Activated CD8-positive, alpha-beta memory T cell treated with anti-CD3 and anti-CD28 coated beads, Interleukin-2, amount 10 ng/mL, durations not matched to agents 7 days and 5 days (primary cell): Measurements from ENCODE around the gene SLC25A30. TPM values are rescaled to one million over a fixed set of nuclear protein-coding genes. Genes with fewer than 3 reads are reported as not detected.

Source experiments
- ATAC-seq: fragments of 150-1000 bp; cut with Tn5 transposase; one replicate; pipeline ENCODE4 v1.10.0; 2021; ENCODE audit warnings: moderate library complexity
- CTCF ChIA-PET: fragments of 350-600 bp; sonication (Branson Sonifier 250); formaldehyde crosslinking; loops from one replicate; lab custom pipeline; 2021; ENCODE audit warnings: antibody characterized with exemption; lab: Charles Lee
- DNase-seq: peaks from one replicate; pipeline ENCODE4 v3.0.0-alpha.2; 2020
- H3K27ac Mint-ChIP-seq: one replicate; pipeline ENCODE4 v1.8.0; 2021; ENCODE audit warnings: mild to moderate bottlenecking, mixed read lengths
- H3K27me3 Mint-ChIP-seq: one replicate; pipeline ENCODE4 v1.8.0; 2021; ENCODE audit warnings: mixed read lengths
- H3K36me3 Mint-ChIP-seq: one replicate; pipeline ENCODE4 v1.8.0; 2021; ENCODE audit warnings: mild to moderate bottlenecking, mixed read lengths
- H3K4me1 Mint-ChIP-seq: one replicate; pipeline ENCODE4 v1.8.0; 2021; ENCODE audit warnings: mixed read lengths
- H3K4me3 Mint-ChIP-seq: one replicate; pipeline ENCODE4 v1.8.0; 2021; ENCODE audit warnings: mild to moderate bottlenecking, moderate library complexity, mixed read lengths
- H3K9me3 Mint-ChIP-seq: one replicate; pipeline ENCODE4 v1.8.0; 2022; ENCODE audit warnings: low read depth, mixed read lengths
- total RNA-seq, 2 experiments: library from RNA; stranded (reverse); gene quantifications; one replicate each; pipeline ENCODE4 v1.2.3, GENCODE V29; 2021

SLC25A30 gene
- total RNA-seq, 2 experiments from 2014 or later, result 23.5 to 28.4 TPM

DNA sequence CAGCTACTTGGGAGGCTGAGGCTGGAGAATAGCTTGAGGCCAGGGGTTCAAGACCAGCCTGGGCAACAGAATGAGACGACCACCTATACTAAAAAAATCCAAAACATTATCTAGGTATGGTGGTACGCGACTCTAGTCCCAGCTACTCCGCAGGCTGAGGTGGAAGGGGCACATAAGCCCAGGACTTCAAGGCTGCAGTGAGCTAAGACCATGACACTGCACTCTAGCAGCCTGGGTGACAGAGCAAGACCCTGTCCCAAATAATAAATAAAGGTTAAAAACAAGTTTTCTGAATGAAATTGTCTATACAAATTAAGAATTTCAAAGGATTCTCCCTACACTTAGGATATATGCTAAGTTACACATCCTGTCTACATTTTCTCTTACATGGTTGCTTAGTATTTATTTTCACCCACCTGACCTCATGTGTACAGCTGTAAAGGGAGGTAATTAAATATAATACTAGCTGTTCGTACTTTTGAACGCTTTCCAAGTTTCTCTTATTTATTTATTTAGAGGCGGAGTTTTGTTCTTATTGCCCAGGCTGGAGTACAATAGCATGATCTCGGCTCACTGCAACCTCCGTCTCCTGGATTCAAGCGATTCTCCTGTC, 1.6 kb downstream of the SLC25A30 start:
- Mint-ChIP-seq H3K4me1 (peaks cover 18% of the 10 kb centered on the region), H3K4me3 (peak overlapping the region; percentile 92), H3K27me3 (no peaks in the 10 kb centered on the region), H3K27ac (peak overlapping the region; percentile 99), H3K36me3 (peaks cover 13% of the 10 kb centered on the region), H3K9me3 (no peaks in the 10 kb centered on the region)
- ATAC-seq, result no peak
- CTCF ChIA-PET, result interaction anchor here (0.6 to 6.4 kb wide), 11 partner anchors 12 to 1373 kb away, joined by 3 to 31 read pairs (median 4); partner anchors contain the start of gene COG3
- DNase-seq, result no peak

DNA sequence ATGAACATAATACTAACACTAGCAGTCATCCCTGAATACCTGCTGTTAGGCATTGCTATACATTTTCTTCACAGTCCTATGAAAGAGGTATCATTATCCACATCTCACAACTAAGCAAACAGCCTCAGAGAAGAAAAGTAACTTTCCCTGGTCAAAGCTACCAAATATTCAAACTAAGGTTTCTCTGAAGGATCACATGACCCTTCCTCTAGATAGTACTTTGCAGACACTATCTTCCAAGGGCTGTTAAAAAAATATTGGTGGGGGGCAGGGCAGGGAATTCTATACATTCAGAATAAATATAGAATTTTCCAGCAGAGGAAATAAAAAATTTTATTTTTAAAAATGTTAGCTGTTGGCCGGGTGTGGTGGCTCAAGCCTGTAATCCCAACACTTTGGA, 3.1 kb downstream of the SLC25A30 start:
- H3K4me1 Mint-ChIP-seq, result peaks cover 18% of the 10 kb centered on the region
- H3K4me3 Mint-ChIP-seq, result no peak overlapping the region
- ATAC-seq (no peak), DNase-seq (no peak)
- no peaks in the 10 kb centered on the region for H3K27me3 Mint-ChIP-seq
- no peaks in the 10 kb centered on the region for H3K9me3 Mint-ChIP-seq
- peaks cover 21% of the 10 kb centered on the region for H3K36me3 Mint-ChIP-seq
- no peak overlapping the region for H3K27ac Mint-ChIP-seq
- CTCF ChIA-PET, result interaction anchor here (1.2 to 6.4 kb wide), 4 partner anchors 9 to 44 kb away, joined by 3 to 31 read pairs (median 14); no protein-coding TSS in a partner anchor

DNA sequence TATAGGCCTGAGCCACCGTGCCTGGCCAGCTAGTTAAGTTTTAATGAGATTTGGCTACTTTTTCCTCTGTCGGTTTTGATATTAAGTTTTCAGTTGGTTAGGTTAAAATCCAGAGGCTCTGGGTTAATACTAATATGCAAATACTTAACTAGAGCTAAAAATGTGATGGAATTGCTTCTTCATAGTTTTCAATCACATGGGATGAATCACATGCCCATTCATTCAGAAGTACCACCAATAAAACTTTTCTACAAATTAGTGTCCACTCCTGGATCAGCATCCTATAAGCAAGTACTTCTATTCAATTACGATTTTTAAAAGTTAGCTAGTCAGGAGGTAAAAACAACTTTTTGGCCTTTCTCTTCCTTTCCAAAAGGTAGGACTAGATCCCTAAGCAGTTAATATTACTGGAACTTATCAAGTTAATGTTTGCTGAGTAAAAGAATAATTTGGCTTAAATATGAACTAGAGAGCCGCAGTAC, 4.3 kb downstream of the SLC25A30 start:
- H3K27ac Mint-ChIP-seq, result no peak overlapping the region
- no peak for ATAC-seq
- peaks cover 18% of the 10 kb centered on the region for H3K4me1 Mint-ChIP-seq

DNA sequence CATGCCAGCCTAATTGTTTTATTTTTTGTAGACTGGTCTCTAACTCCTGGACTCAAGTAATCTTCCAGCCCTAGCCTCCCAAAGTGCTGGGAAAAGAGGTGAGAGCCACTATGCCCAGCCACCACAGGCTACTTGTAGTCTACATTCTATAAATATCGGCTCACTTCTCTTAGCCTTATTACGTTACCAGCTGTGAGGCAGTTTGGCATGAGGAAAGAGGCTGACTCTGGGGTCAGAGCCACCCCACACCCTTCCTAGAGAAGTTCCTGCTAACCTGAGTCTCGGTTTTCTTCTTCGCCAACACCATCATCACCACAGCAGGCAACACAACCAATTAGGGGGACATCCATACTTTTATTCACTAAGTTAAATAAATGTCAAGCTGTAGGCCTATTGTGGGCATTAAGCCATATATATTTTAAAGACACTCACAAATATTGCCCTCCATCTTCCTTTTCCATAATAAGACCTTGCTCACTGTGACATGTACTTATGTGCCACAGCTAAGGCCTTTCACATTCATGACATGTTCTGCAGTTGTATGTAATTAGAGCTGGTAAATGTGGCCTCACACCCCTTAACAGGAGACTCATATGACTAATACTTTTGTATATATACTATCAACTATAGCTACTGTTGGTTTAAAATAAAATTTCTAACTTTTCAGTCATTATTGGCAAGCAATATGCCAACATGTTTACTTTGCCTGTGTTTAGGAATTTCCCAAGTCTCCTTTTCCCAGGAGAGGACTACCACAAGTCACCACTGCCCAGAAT, 5.7 kb downstream of the SLC25A30 start:
- CTCF ChIA-PET, result interaction anchor here (0.7 to 4.1 kb wide), 6 partner anchors 8 to 71 kb away, joined by 3 to 23 read pairs (median 6); partner anchors contain the start of gene TPT1
- ATAC-seq (no peak), DNase-seq (no peak)
- no peaks in the 10 kb centered on the region for H3K27me3 Mint-ChIP-seq
- peaks cover 36% of the 10 kb centered on the region for H3K36me3 Mint-ChIP-seq
- peaks cover 18% of the 10 kb centered on the region for H3K4me1 Mint-ChIP-seq
- no peak overlapping the region for H3K27ac Mint-ChIP-seq
- H3K9me3 Mint-ChIP-seq, result no peaks in the 10 kb centered on the region
- H3K4me3 Mint-ChIP-seq, result no peak overlapping the region

More for the DNA sequence above, 4.3 kb downstream of the SLC25A30 start:
- Mint-ChIP-seq H3K4me3 (no peak overlapping the region), H3K9me3 (no peaks in the 10 kb centered on the region), H3K36me3 (peaks cover 23% of the 10 kb centered on the region), H3K27me3 (no peaks in the 10 kb centered on the region)
- no peak for DNase-seq
- CTCF ChIA-PET, result interaction anchor here (2.1 to 6.4 kb wide), 2 partner anchors 9 to 42 kb away, joined by 10 to 31 read pairs; no protein-coding TSS in a partner anchor

DNA sequence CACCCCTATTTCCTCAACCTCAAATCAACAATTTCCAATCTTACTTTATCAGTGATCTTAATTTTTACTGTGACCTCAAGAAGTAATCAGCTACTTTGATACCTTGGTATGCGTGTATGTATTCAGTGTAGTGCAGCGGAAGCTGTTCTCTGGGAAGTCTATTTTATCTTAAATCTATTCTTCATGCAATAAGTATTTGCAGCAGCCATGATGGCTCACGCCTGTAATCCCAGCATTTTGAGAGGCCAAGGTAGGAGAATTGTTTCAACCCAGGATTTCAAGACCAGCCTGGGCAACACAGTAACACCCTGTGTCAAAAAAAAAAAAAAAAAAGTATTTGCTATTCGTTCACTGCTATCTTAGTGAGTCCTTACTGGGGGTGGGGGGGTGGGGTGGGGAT, 6.5 kb downstream of the SLC25A30 start:
- CTCF ChIA-PET, result interaction anchor here (0.9 to 4.1 kb wide), 3 partner anchors 12 to 28 kb away, joined by 3 to 23 read pairs (median 12); no protein-coding TSS in a partner anchor
- Mint-ChIP-seq H3K4me1 (peaks cover 16% of the 10 kb centered on the region), H3K27me3 (no peaks in the 10 kb centered on the region), H3K27ac (no peak overlapping the region), H3K4me3 (no peak overlapping the region), H3K9me3 (no peaks in the 10 kb centered on the region), H3K36me3 (peaks cover 36% of the 10 kb centered on the region)
- ATAC-seq, result no peak
- no peak for DNase-seq

DNA sequence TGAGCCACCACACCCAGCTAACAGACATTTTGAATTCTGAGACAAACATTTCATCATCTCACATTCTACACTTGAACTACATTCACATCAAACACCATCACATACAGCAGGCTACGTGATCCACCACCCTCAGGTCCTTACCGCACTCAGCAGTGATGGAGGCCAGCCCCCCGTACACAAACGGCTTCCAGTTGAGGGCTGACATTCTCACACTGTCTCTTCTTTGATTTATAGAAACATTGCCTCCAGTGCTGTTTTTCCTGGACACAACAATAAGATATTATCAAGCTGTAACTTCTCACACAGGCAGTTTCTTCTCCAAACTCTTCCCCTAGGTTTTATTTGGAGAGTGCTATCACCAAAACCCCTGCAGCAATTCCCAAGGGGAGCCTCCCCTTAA, 7.0 kb downstream of the SLC25A30 start:
- H3K4me1 Mint-ChIP-seq, result peaks cover 20% of the 10 kb centered on the region
- no peak for ATAC-seq
- H3K36me3 Mint-ChIP-seq, result peaks cover 40% of the 10 kb centered on the region
- H3K27ac Mint-ChIP-seq, result no peak overlapping the region
- no peak for DNase-seq
- no peaks in the 10 kb centered on the region for H3K9me3 Mint-ChIP-seq
- no peaks in the 10 kb centered on the region for H3K27me3 Mint-ChIP-seq
- CTCF ChIA-PET, result interaction anchor here (0.9 to 4.1 kb wide), 3 partner anchors 12 to 28 kb away, joined by 3 to 23 read pairs (median 12); no protein-coding TSS in a partner anchor
- no peak overlapping the region for H3K4me3 Mint-ChIP-seq

DNA sequence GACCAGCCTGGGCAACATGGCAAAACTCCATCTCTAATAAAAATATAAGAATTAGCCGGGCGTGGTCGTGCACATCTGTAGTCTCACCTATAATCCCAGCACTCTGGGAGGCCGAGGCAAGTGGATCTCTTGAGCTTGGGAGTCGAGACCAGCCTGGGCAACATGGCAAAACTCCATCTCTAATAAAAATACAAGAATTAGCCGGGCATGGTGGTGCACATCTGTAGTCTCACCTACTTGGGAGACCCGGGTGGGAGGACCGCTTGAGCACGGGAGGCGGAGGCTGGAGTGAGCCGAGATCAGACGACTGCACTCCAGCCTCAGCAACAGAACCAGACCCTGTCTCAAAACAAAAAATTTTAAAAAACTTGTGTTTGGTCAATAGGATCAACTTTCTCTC, 7.7 kb downstream of the SLC25A30 start:
- CTCF ChIA-PET, result interaction anchor here (4.0 to 4.1 kb wide), 2 partner anchors 11 to 15 kb away, joined by 12 to 23 read pairs; no protein-coding TSS in a partner anchor
- ATAC-seq (no peak), DNase-seq (no peak)
- Mint-ChIP-seq H3K27ac (no peak overlapping the region), H3K4me3 (no peak overlapping the region), H3K36me3 (peaks cover 45% of the 10 kb centered on the region), H3K4me1 (peaks cover 21% of the 10 kb centered on the region), H3K27me3 (no peaks in the 10 kb centered on the region), H3K9me3 (no peaks in the 10 kb centered on the region)

DNA sequence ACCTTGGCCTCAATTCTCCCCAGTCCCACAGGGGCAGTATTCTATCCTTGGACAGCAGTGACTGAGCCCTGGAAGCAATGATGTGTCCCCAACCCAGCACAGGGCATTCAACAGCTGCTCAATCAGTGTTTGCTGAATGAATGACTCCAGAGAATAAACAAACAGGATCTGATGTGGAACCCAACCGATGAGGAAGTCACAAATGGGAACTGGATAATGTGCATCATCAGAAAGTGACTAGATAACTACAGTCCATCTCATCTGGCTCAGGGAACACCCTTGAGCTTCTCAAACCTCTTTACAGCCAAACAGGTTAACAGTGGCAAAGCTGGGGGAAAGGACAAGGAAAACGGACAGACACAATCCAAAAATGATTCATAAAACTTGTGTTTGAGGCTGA, 8.2 kb downstream of the SLC25A30 start:
- DNase-seq (no peak), ATAC-seq (no peak)
- Mint-ChIP-seq H3K4me1 (peaks cover 20% of the 10 kb centered on the region), H3K27me3 (no peaks in the 10 kb centered on the region), H3K36me3 (peaks cover 48% of the 10 kb centered on the region), H3K27ac (no peak overlapping the region), H3K4me3 (no peak overlapping the region), H3K9me3 (no peaks in the 10 kb centered on the region)
- CTCF ChIA-PET, result interaction anchor here (4.0 to 4.1 kb wide), 2 partner anchors 10 to 14 kb away, joined by 12 to 23 read pairs; no protein-coding TSS in a partner anchor

DNA sequence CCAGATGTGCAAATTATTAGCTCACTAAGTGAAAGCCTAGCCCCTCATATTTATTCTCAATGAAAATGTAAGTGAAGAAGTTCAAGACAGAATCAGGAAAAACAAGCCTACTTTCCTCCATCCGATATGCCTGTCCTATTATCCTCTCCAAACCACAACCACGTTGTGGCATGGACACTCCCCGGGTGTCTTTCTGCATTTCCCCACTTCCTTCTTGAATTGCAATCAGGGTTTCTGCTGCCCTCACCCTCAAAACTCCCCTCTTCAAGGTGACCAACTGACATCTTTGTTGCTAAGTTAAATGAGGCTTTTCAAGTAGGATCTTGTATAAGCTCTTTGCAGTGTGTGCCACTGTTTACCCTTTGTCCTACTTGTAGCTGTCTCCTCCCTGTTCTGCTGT, 11.8 kb downstream of the SLC25A30 start:
- DNase-seq (no peak), ATAC-seq (no peak)
- CTCF ChIA-PET, result interaction anchor here (0.7 to 1.2 kb wide), 2 partner anchors 9 to 13 kb away, joined by 3 read pairs; no protein-coding TSS in a partner anchor
- Mint-ChIP-seq H3K4me1 (peaks cover 20% of the 10 kb centered on the region), H3K27me3 (no peaks in the 10 kb centered on the region), H3K27ac (peak overlapping the region; percentile 53), H3K4me3 (no peak overlapping the region), H3K36me3 (peaks cover 59% of the 10 kb centered on the region), H3K9me3 (no peaks in the 10 kb centered on the region)

DNA sequence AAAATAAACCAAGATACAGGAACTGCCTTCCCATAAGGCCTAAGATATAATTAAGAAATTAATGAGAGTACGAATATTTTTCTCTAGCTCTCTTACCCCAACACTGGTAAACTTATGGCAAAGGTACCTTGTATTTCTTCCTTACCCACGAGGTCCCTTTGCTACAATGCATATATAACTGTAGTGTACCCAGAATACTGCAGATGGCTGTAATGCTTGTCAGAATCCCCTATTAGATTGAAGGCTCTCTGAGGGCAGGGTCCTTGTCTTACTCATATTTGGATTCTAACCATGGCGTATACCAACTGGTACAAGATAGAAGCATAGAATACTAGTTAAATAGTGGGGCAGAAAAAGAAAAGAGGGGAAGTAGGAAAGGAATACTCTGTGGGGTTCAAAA, 15.1 kb downstream of the SLC25A30 start:
- Mint-ChIP-seq H3K27ac (no peak overlapping the region), H3K27me3 (no peaks in the 10 kb centered on the region), H3K36me3 (peaks cover 60% of the 10 kb centered on the region), H3K9me3 (no peaks in the 10 kb centered on the region), H3K4me1 (peaks cover 49% of the 10 kb centered on the region), H3K4me3 (no peak overlapping the region)
- ATAC-seq, result no peak
- DNase-seq, result no peak
- CTCF ChIA-PET, result interaction anchor here (0.9 to 1.2 kb wide), 2 partner anchors 9 to 12 kb away, joined by 3 to 6 read pairs; no protein-coding TSS in a partner anchor

DNA sequence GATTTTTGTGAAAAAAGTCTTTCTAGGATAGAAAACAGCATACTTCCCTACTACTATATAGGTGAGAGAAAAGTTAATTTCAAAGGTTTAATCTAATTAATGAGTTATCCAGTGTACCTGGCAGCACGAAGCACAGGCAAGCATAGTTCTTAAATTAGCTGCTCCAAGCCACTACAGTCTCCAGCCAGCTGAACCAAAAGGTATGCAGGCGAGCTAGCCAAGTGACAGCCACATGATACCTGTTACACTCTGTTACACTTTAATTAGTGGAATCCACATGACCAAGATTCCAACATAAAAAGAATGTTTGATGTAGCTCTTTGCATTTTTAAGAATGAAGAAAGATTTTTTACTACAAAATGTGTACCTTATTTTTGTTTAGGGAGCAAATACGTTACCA, 15.5 kb downstream of the SLC25A30 start:
- H3K27ac Mint-ChIP-seq, result no peak overlapping the region
- no peaks in the 10 kb centered on the region for H3K9me3 Mint-ChIP-seq
- CTCF ChIA-PET, result interaction anchor here (0.9 to 1.2 kb wide), 2 partner anchors 9 to 13 kb away, joined by 3 to 6 read pairs; no protein-coding TSS in a partner anchor
- no peak for ATAC-seq
- H3K27me3 Mint-ChIP-seq, result no peaks in the 10 kb centered on the region
- H3K36me3 Mint-ChIP-seq, result peaks cover 60% of the 10 kb centered on the region
- no peak overlapping the region for H3K4me3 Mint-ChIP-seq
- DNase-seq, result no peak
- H3K4me1 Mint-ChIP-seq, result peaks cover 51% of the 10 kb centered on the region

DNA sequence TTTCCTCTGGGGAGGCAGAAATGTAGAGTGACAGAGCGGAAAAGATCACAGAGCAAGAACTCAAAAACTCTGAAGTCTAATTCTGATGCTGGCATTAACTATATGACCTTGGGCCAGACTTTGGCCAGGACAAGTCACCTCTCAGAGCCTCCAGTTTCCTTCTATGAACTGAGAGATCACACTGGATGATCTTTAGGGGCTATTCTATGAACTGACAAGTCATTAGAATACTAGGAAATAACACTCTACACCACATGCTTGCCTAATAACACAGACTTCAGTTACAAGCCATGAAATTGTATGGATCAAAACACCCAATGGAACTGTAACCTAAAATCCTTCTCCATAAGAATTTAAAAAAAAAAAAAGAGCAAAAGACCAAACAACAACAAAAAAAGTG, 16.9 kb downstream of the SLC25A30 start:
- H3K36me3 Mint-ChIP-seq, result peaks cover 61% of the 10 kb centered on the region
- H3K4me1 Mint-ChIP-seq, result peaks cover 54% of the 10 kb centered on the region
- no peaks in the 10 kb centered on the region for H3K27me3 Mint-ChIP-seq
- DNase-seq, result no peak
- H3K27ac Mint-ChIP-seq, result peak overlapping the region; percentile 92
- CTCF ChIA-PET, result interaction anchor here (1.1 to 3.1 kb wide), 2 partner anchors 10 to 16 kb away, joined by 3 to 12 read pairs; no protein-coding TSS in a partner anchor
- no peaks in the 10 kb centered on the region for H3K9me3 Mint-ChIP-seq
- peak; percentile 52 for ATAC-seq
- peak overlapping the region; percentile 28 for H3K4me3 Mint-ChIP-seq

DNA sequence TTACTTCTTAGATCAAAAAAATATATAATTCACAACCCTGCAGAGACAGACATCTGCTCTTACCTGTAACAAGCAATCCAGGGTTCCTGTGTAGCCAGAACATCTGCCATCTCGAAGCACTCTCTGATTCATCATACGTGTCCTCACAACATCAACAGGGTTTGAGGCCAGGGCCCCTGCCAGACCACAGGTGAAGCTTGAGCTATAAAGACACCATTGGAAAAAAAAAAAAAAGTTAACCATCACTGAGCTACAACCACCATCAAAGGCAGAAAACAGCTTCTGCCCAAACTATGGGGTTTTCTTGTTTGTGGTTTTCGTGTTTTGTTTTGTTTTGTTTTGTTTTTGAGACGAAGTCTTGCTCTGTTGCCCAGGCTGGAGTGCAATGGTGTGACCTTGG, 19.3 kb downstream of the SLC25A30 start:
- DNase-seq (peak; percentile 88), ATAC-seq (peak; percentile 80)
- Mint-ChIP-seq H3K4me1 (peaks cover 73% of the 10 kb centered on the region), H3K27ac (peak overlapping the region; percentile 88), H3K27me3 (no peaks in the 10 kb centered on the region), H3K4me3 (peak overlapping the region; percentile 35), H3K36me3 (peaks cover 60% of the 10 kb centered on the region), H3K9me3 (no peaks in the 10 kb centered on the region)
- CTCF ChIA-PET, result interaction anchor here (0.8 to 8.9 kb wide), 8 partner anchors 12 to 76 kb away, joined by 3 to 108 read pairs (median 3); partner anchors contain the start of genes COG3 and SLC25A30
